Neural progenitor cell (in vitro differentiated cells): ENCODE measurements around the gene MGAT1. TPM values are rescaled to one million over a fixed set of nuclear protein-coding genes. Genes with fewer than 3 reads are reported as not detected.
"Not testable (repeated sequence)": the region's sequence is repeated elsewhere in the genome, so short reads cannot be mapped to it uniquely, and the experiment has no call there.

Source experiments
- DNase-seq: peaks from one replicate; pipeline ENCODE4 v3.0.0-alpha.2; 2016; ENCODE audit warnings: low spot score
- H2AFZ ChIP-seq: fragments of 200-600 bp; sonication (generic); replicated peaks from 2 replicates; pipeline ENCODE4 v1.6.1; 2016; ENCODE audit warnings: antibody characterized with exemption
- H3F3A ChIP-seq: fragments of 200-600 bp; sonication (generic); 2 replicates; pipeline ENCODE4 v1.6.1; 2016; ENCODE audit warnings: antibody characterized with exemption, low read depth
- H3K27ac ChIP-seq: fragments of 200-600 bp; sonication (generic); 2 replicates; pipeline ENCODE4 v1.5.1; 2016; ENCODE audit warnings: mild to moderate bottlenecking
- H3K27me3 ChIP-seq: fragments of 200-600 bp; sonication (generic); 2 replicates; pipeline ENCODE4 v1.6.1; 2016; ENCODE audit warnings: mild to moderate bottlenecking, moderate library complexity
- H3K36me3 ChIP-seq: fragments of 200-600 bp; sonication (generic); 2 replicates; pipeline ENCODE4 v1.5.1; 2016
- H3K4me1 ChIP-seq: fragments of 200-600 bp; sonication (generic); 2 replicates; pipeline ENCODE4 v1.6.1; 2016; ENCODE audit warnings: mixed run types
- H3K4me2 ChIP-seq: fragments of 200-600 bp; sonication (generic); 2 replicates; pipeline ENCODE4 v1.6.1; 2016
- H3K4me3 ChIP-seq: fragments of 200-600 bp; sonication (generic); 2 replicates; pipeline ENCODE4 v1.5.1; 2016
- H3K79me2 ChIP-seq: fragments of 200-600 bp; sonication (generic); 2 replicates; pipeline ENCODE4 v1.6.1; 2016; ENCODE audit warnings: low read depth
- H3K9ac ChIP-seq: fragments of 200-600 bp; sonication (generic); 2 replicates; pipeline ENCODE4 v1.6.1; 2016
- H3K9me3 ChIP-seq: fragments of 200-600 bp; sonication (generic); 2 replicates; pipeline ENCODE4 v1.5.1; 2016; ENCODE audit warnings: low read depth
- H4K20me1 ChIP-seq: fragments of 200-600 bp; sonication (generic); 2 replicates; pipeline ENCODE4 v1.6.1; 2016; ENCODE audit warnings: low read depth
- H3K27ac Mint-ChIP-seq: 3 replicates; pipeline ENCODE4 v1.8.0; 2021; ENCODE audit warnings: mixed read lengths
- H3K27me3 Mint-ChIP-seq: 2 replicates; pipeline ENCODE4 v1.8.0; 2022; ENCODE audit warnings: low read depth, mild to moderate bottlenecking, inconsistent platforms, moderate library complexity, mixed read lengths; ENCODE audit not compliant: insufficient read depth
- H3K36me3 Mint-ChIP-seq: 3 replicates; pipeline ENCODE4 v1.8.0; 2021; ENCODE audit warnings: mixed read lengths
- H3K4me1 Mint-ChIP-seq: 3 replicates; pipeline ENCODE4 v1.8.0; 2021; ENCODE audit warnings: mixed read lengths
- H3K4me3 Mint-ChIP-seq: 3 replicates; pipeline ENCODE4 v1.8.0; 2021; ENCODE audit warnings: mild to moderate bottlenecking, moderate library complexity, mixed read lengths
- H3K9me3 Mint-ChIP-seq: 3 replicates; pipeline ENCODE4 v1.8.0; 2020; ENCODE audit warnings: mixed read lengths
- CTCF ChIP-seq: fragments of 200-600 bp; sonication (generic); IDR thresholded peaks from 2 replicates; pipeline ENCODE4 v1.5.1; 2017; ENCODE audit warnings: antibody characterized with exemption, mild to moderate bottlenecking
- EZH2 ChIP-seq: fragments of 200-600 bp; sonication (generic); IDR thresholded peaks from 2 replicates; pipeline ENCODE4 v1.6.1; 2017; ENCODE audit warnings: antibody characterized with exemption, mild to moderate bottlenecking, moderate library complexity
- EZH2phosphoT487 ChIP-seq: fragments of 200-600 bp; sonication (generic); IDR thresholded peaks from 2 replicates; pipeline ENCODE4 v1.6.1; 2017; ENCODE audit warnings: antibody characterized with exemption
- total RNA-seq: library from RNA; depleted of rRNA; stranded (reverse); fragments of >200 nt; gene quantifications from 2 replicates; pipeline ENCODE4 v1.2.3, GENCODE V29; 2015; ENCODE audit warnings: low replicate concordance

Gene MGAT1
- total RNA-seq, 1 donor from 2014 or later = 31.8 TPM

- Histone ChIP-seq H3K4me1 (peaks cover 8% of the 10 kb centered on the region), H3K27me3 (peaks cover 16% of the 10 kb centered on the region), H3K4me2 (peak overlapping the region; percentile 82), H3K27ac (no peak overlapping the region), H3K4me3 (peak overlapping the region; percentile 64), H3K79me2 (no peaks in the 10 kb centered on the region), H3F3A (peaks cover 16% of the 10 kb centered on the region), H3K9ac (peak overlapping the region; percentile 3), H3K9me3 (no peaks in the 10 kb centered on the region), H2AFZ (peak overlapping the region; percentile 78), H4K20me1 (no peaks in the 10 kb centered on the region), H3K36me3 (no peaks in the 10 kb centered on the region)
- no peak for TF ChIP-seq EZH2
- no peak for TF ChIP-seq EZH2phosphoT487
- TF ChIP-seq CTCF = no peak
- Mint-ChIP-seq H3K27ac (peak overlapping the region; percentile 37), H3K36me3 (peaks cover 18% of the 10 kb centered on the region), H3K27me3 (peaks cover 17% of the 10 kb centered on the region), H3K9me3 (peaks cover 30% of the 10 kb centered on the region), H3K4me3 (peak overlapping the region; percentile 85), H3K4me1 (peaks cover 21% of the 10 kb centered on the region)
- no peak for DNase-seq
Measured at GRCh38 chr5:180830253-180831138, 27.9 kb upstream of the MGAT1 start.

DNA sequence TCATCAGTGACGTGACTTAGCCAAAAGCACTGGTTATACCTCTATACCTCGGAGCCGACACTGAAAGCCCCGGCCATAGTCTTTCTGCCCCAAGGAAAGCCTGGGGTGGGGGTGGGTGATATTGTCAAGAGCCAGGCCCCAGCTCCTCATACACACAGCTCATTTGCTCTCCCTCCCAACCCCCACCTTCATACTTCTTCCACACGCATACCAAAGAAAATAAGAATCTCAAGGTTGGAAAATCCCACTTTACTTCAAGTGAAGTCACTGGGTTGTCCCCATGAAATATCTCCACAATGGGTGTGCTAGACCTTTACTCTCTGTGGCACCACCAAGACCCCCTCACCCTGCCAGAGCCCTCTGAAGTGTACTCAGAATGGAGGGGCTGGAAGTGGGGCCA is 27.1 kb upstream of the MGAT1 start:
- peak overlapping the region; percentile 85 for H3K4me3 Mint-ChIP-seq
- H3K4me3 ChIP-seq = no peak overlapping the region
- peaks cover 16% of the 10 kb centered on the region for H3K27me3 ChIP-seq

DNA sequence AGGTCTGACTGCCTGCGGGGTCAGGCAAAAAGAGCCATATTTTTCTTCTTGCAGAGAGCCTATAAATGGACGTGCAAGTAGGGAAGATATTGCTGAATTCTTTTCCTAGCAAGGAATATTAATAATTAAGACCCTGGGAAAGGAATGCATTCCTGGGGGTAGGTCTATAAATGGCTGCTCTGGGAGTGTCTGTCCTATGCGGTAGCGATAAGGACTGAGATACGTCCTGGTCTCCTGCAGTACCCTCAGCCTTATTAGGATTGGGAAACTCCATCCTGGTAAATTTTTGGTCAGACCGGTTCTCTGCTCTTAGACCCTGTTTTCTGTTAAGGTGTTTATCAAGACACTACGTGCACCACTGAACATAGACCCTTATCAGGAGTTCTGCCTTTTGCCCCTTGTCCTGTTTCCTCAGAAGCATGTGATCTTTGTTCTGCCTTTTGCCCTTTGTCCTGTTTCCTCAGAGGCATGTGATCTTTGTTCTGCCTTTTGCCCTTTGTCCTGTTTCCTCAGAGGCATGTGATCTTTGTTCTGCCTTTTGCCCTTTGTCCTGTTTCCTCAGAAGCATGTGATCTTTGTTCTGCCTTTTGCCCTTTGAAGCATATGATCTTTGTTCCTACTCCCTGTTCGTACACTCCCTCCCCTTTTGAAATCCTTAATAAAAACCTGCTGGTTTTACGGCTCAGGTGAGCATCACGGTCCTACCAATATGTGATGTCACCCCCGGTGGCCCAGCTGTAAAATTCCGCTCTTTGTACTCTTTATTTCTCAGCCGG is 26.3 kb upstream of the MGAT1 start:
- H3K4me3 Mint-ChIP-seq = peak overlapping the region; percentile 56
- H3K9me3 ChIP-seq, H4K20me1 ChIP-seq, H3K4me2 ChIP-seq, DNase-seq, H3K36me3 ChIP-seq, H3K27ac ChIP-seq, H2AFZ ChIP-seq, H3K4me3 ChIP-seq, H3K27ac Mint-ChIP-seq, H3K79me2 ChIP-seq, H3K9ac ChIP-seq: not testable (repeated sequence)
- H3K4me1 ChIP-seq = peaks cover 12% of the 10 kb centered on the region
- peaks cover 28% of the 10 kb centered on the region for H3K4me1 Mint-ChIP-seq
- peaks cover 17% of the 10 kb centered on the region for H3K27me3 Mint-ChIP-seq
- peaks cover 18% of the 10 kb centered on the region for H3K36me3 Mint-ChIP-seq
- H3K27me3 ChIP-seq = peaks cover 16% of the 10 kb centered on the region
- H3F3A ChIP-seq = peaks cover 16% of the 10 kb centered on the region
- H3K9me3 Mint-ChIP-seq = peaks cover 30% of the 10 kb centered on the region

More for the DNA sequence above, 27.1 kb upstream of the MGAT1 start:
- Histone ChIP-seq H3K27ac (no peak overlapping the region), H4K20me1 (no peaks in the 10 kb centered on the region), H3K4me1 (peaks cover 12% of the 10 kb centered on the region), H3K36me3 (no peaks in the 10 kb centered on the region), H3K9me3 (no peaks in the 10 kb centered on the region), H3K79me2 (no peaks in the 10 kb centered on the region), H3F3A (peaks cover 16% of the 10 kb centered on the region), H3K4me2 (no peak overlapping the region), H3K9ac (no peak overlapping the region), H2AFZ (no peak overlapping the region)
- no peak for DNase-seq
- Mint-ChIP-seq H3K36me3 (peaks cover 18% of the 10 kb centered on the region), H3K4me1 (peaks cover 28% of the 10 kb centered on the region), H3K27ac (no peak overlapping the region), H3K27me3 (peaks cover 17% of the 10 kb centered on the region), H3K9me3 (peaks cover 30% of the 10 kb centered on the region)
- TF ChIP-seq EZH2phosphoT487 (no peak), EZH2 (no peak), CTCF (no peak)

- H3K27ac Mint-ChIP-seq, H3K4me3 ChIP-seq, H3K4me2 ChIP-seq, H3K79me2 ChIP-seq, H3K27ac ChIP-seq, H3K4me3 Mint-ChIP-seq, H3K36me3 ChIP-seq, H3K9me3 ChIP-seq, DNase-seq, H2AFZ ChIP-seq, H4K20me1 ChIP-seq, H3K9ac ChIP-seq: not testable (repeated sequence)
- peaks cover 16% of the 10 kb centered on the region for H3F3A ChIP-seq
- H3K4me1 Mint-ChIP-seq = peaks cover 28% of the 10 kb centered on the region
- peaks cover 12% of the 10 kb centered on the region for H3K4me1 ChIP-seq
- H3K27me3 Mint-ChIP-seq = peaks cover 17% of the 10 kb centered on the region
- H3K9me3 Mint-ChIP-seq = peaks cover 32% of the 10 kb centered on the region
- peaks cover 14% of the 10 kb centered on the region for H3K27me3 ChIP-seq
- peaks cover 18% of the 10 kb centered on the region for H3K36me3 Mint-ChIP-seq
Measured at GRCh38 chr5:180827374-180827773, 24.8 kb upstream of the MGAT1 start.
